ENCODE data around the gene KRTAP5-8. TPM values are rescaled to one million over a fixed set of nuclear protein-coding genes. Genes with fewer than 3 reads are reported as not detected.
"Not testable (repeated sequence)": the region's sequence is repeated elsewhere in the genome, so short reads cannot be mapped to it uniquely, and the experiment has no call there.

The KRTAP5-8 gene
- total RNA-seq, 1 experiment from 2014 or later, result not detected

GRCh38 chr11:71574418-71574817 lies 36.6 kb downstream of the KRTAP5-8 start:
- intact Hi-C loops (cut with micrococcal nuclease; ENCODE audit: unreplicated experiment), result no loop called here
- no peak for DNase-seq
- Mint-ChIP-seq H3K4me3 (ENCODE audit: unreplicated experiment) (no peak overlapping the region), H3K4me1 (ENCODE audit: low read depth, unreplicated experiment) (peaks cover 6% of the 10 kb centered on the region), H3K36me3 (ENCODE audit: insufficient read depth, unreplicated experiment) (no peaks in the 10 kb centered on the region), H3K27ac (ENCODE audit: unreplicated experiment) (no peak overlapping the region), H3K27me3 (ENCODE audit: insufficient read depth, unreplicated experiment) (no peaks in the 10 kb centered on the region), H3K9me3 (ENCODE audit: unreplicated experiment) (no peaks in the 10 kb centered on the region)
- Histone ChIP-seq H3K27me3 (replicated peaks; ENCODE audit: control insufficient read depth, insufficient read depth, low read length) (no peaks in the 10 kb centered on the region), H3K4me1 (peaks cover 6% of the 10 kb centered on the region), H3K9me3 (no peaks in the 10 kb centered on the region), H3K4me3 (ENCODE audit: low read depth, low read length) (no peak overlapping the region), H3K36me3 (ENCODE audit: control insufficient read depth, insufficient read depth, low read length) (no peaks in the 10 kb centered on the region)
- POLR2A ChIA-PET, result no interaction called here
- TF ChIP-seq, protein P1, sequence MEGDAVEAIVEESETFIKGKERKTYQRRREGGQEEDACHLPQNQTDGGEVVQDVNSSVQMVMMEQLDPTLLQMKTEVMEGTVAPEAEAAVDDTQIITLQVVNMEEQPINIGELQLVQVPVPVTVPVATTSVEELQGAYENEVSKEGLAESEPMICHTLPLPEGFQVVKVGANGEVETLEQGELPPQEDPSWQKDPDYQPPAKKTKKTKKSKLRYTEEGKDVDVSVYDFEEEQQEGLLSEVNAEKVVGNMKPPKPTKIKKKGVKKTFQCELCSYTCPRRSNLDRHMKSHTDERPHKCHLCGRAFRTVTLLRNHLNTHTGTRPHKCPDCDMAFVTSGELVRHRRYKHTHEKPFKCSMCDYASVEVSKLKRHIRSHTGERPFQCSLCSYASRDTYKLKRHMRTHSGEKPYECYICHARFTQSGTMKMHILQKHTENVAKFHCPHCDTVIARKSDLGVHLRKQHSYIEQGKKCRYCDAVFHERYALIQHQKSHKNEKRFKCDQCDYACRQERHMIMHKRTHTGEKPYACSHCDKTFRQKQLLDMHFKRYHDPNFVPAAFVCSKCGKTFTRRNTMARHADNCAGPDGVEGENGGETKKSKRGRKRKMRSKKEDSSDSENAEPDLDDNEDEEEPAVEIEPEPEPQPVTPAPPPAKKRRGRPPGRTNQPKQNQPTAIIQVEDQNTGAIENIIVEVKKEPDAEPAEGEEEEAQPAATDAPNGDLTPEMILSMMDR (IDR thresholded peaks at IDR 0.05; ENCODE audit: insufficient read depth in 1 of 2, low read depth in 1 of 2, low read length in 1 of 2, severe bottlenecking in 1 of 2, unreplicated experiment in 1 of 2), result no peak
- CTCF ChIA-PET, result interaction anchor here (0.6 kb wide), 1 partner anchor 156 kb away, joined by 3 read pairs; no protein-coding TSS in a partner anchor
- no TSS peak for BruUV-seq (replicated peaks)

DNA sequence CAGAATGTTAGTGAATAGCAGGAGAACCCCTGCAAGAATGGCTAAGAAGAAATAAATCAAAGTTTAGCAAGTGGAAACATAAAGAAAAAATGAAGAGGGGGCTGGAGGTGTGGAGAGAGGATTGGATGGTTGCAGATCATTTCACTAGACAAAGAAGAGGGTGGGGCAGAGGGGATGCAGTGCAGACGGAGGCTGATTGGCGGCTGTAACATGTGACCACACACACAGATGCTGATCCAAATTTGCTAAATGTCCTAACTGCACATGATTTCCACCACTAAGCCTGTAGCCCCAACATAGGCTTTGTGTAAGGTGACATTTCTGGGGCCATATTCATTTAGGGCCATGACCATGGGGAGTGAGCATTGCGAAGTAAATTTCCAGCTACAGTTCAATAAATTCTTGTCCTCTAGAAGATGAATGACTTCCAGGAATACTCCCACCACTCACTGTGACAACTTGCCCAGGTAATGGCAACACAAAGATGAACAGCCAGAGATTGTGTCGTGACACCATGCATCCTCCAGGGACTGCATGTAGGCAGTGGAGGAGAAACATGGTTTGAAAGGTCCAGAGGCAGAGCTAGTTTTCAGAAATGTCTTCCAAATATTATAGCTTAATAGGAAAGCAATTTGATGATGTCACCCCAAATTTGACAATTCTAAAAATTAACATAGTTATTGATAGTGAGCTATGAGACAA lies 38.0 kb downstream of the KRTAP5-8 start:
- ChIA-PET POLR2A (no interaction called here), CTCF (interaction anchor here (0.5 kb wide), 1 partner anchor 46 kb away, joined by 3 read pairs; no protein-coding TSS in a partner anchor)
- no peak for DNase-seq
- Histone ChIP-seq H3K9me3 (no peaks in the 10 kb centered on the region), H3K4me1 (peaks cover 18% of the 10 kb centered on the region), H3K36me3 (ENCODE audit: control insufficient read depth, insufficient read depth, low read length) (no peaks in the 10 kb centered on the region), H3K4me3 (ENCODE audit: low read depth, low read length) (no peak overlapping the region), H3K27me3 (replicated peaks; ENCODE audit: control insufficient read depth, insufficient read depth, low read length) (no peaks in the 10 kb centered on the region)
- H3K27me3 Mint-ChIP-seq (ENCODE audit: insufficient read depth, unreplicated experiment), result no peaks in the 10 kb centered on the region
- H3K4me1 Mint-ChIP-seq (ENCODE audit: low read depth, unreplicated experiment), result peaks cover 3% of the 10 kb centered on the region
- TF ChIP-seq, protein P1 (IDR thresholded peaks at IDR 0.05; ENCODE audit: insufficient read depth in 1 of 2, low read depth in 1 of 2, low read length in 1 of 2, severe bottlenecking in 1 of 2, unreplicated experiment in 1 of 2), result no peak
- H3K36me3 Mint-ChIP-seq (ENCODE audit: insufficient read depth, unreplicated experiment), result no peaks in the 10 kb centered on the region
- H3K9me3 Mint-ChIP-seq (ENCODE audit: unreplicated experiment), result no peaks in the 10 kb centered on the region
- H3K4me3 Mint-ChIP-seq (ENCODE audit: unreplicated experiment), result no peak overlapping the region
- intact Hi-C loops (cut with micrococcal nuclease; ENCODE audit: unreplicated experiment), result no loop called here
- H3K27ac Mint-ChIP-seq (ENCODE audit: unreplicated experiment), result no peak overlapping the region
- BruUV-seq (replicated peaks), result no TSS peak

DNA sequence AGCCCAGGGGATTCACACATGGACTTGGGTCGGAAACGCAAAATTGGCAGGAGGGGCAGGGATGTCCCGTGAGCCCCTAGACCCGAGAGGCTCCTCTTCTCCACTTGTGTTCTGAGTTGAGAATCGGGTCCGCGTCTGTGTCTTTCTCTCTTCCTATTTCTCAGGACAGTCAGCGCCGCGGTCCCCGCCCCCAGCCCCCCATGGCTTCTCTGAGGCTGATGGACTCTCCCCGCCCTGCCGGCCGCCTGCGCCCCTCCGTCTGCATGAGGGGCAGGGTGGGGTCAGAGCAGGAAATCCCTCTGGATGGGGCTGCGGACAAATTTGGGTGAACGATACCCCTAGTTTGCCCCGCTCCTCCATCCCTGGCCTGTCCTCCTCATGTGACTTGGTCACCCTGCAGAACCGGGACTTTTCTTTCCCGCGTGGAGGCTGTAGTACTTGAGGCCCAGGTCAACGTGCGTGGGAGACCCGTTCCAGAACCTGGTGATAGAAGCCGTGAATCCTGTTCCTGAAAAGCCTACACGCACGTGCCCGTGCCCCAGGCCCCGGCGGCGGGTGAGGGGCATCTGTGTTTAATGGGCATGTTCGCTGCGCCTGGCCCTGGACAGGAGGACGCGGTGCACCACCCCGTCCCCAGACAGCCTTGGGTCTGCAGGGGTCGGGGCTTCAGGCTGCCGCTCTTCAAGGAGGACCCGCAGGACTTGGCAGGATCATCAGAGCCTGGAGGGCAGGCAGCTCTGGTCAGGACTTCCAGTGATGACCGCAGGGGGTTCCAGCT lies 39.1 kb downstream of the KRTAP5-8 start:
- CTCF ChIA-PET; DNase-seq; H3K36me3 ChIP-seq (ENCODE audit: control insufficient read depth, insufficient read depth, low read length); H3K4me3 ChIP-seq (ENCODE audit: low read depth, low read length); H3K27me3 Mint-ChIP-seq (ENCODE audit: insufficient read depth, unreplicated experiment); H3K4me1 Mint-ChIP-seq (ENCODE audit: low read depth, unreplicated experiment); intact Hi-C loops (cut with micrococcal nuclease; ENCODE audit: unreplicated experiment); H3K9me3 ChIP-seq; H3K36me3 Mint-ChIP-seq (ENCODE audit: insufficient read depth, unreplicated experiment); H3K9me3 Mint-ChIP-seq (ENCODE audit: unreplicated experiment); POLR2A ChIA-PET; H3K27ac Mint-ChIP-seq (ENCODE audit: unreplicated experiment); H3K27me3 ChIP-seq (replicated peaks; ENCODE audit: control insufficient read depth, insufficient read depth, low read length); H3K4me3 Mint-ChIP-seq (ENCODE audit: unreplicated experiment); BruUV-seq (replicated peaks): not testable (repeated sequence)
- H3K4me1 ChIP-seq, result peaks cover 17% of the 10 kb centered on the region
